Stimulated activated CD8-positive, alpha-beta memory T cell treated with anti-CD3 and anti-CD28 coated beads, Interleukin-4, amount 100 ng/mL, for 48 hours (primary cell): ENCODE data around the gene NKX3-2.

Experiments
- DNase-seq: peaks from one replicate; pipeline ENCODE4 v3.0.0-alpha.2; 2020

The NKX3-2 gene

DNA sequence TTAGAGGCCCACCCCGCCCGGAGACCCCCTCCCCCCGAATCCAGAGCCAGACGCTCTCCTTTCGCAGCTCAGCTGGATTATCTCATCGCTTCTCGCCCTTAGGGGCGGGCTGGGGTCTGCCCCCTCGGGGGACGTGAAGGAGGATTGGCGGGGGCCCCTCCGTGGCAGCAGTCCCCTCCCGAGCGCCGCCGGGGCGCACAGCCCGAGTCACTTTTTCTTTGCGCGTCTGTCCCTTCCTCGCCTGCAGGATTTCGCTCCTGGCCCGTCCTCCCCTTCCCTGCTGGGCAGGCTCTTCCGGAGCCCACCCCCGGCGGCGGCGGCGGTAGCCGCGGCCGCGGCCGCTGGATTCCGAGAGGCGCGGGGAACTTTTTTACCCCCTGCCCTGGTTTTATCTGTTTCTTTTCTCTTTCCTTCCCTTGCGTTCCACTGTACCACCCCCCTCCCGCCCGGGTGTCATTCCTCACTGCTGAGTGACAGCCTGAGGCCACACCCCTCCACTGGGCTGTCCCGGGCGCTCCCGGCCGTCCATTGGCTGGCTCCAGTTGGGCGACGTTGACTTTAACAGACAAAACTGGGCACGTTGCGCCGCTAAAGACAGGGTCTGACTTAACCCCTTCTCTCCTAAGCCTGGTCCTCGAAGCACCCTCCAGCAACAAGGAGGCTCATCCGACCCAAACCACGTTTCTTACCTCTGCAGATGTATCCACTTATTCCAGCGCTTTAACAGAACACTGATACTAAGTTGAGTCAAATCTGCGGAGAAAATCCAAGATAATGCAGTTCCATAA lies 492 bp upstream of the NKX3-2 start:
- DNase-seq: peak; percentile 76

DNA sequence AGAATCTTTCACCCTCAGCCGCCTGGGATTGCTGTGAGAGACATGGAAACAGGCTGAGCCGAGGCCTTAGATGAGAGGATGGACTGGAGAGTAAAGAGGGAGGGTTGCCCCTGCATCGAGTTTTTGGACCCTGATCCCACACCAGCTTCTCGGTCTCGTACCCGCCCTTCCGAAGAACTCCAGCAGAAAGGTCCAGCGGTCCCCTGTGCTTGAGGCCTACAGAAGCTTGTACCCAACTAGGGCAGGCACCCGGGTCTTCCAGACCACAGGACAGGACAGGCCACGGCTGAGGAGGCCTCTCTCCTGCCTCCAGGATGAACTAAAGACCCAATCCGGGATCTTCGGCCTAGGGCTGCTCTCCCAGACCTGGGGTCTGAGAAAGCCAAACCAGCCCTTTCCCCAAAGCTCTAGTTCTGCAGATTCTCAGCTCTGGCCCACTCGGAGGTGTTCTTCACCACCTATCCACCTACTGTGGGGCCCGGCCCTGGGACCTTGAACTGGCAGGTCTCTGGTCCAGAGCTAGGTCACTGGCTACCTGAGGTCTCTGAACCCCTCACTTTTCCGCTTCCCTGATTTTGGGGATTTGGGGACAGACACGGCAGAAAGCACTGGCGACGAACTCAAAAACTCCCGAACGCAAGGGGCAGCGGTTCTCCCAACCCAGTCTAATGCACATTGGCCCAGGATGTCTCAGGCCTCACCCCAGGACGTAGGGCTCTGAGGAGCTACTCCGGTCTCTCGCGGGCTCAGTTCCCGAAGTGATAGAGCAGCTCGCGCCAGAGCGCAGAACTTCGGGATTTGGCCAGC lies 1.1 kb downstream of the NKX3-2 start:
- no peak for DNase-seq

DNA sequence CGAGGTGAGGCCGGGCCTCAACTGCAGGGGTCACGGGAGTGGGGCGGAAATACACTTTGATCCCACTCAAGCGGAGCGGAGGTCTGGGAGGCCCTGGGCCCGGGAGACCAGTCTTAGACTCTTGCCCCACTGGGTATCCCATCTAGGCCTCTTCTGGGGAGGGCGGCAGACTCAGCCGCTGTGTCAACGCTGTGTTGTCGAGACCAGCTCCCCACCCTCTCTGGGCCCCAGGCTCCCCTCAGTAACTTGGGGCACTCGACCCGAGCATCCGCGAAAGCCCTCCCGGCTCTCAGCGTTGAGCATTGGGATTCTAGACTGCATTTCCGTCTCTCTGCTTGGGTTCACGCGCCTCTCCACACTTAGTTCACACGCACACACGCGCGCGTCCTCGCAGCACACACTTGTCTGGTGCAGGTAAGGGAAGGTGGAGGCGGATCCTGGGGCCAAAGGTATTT lies 1.7 kb downstream of the NKX3-2 start:
- DNase-seq: no peak

DNA sequence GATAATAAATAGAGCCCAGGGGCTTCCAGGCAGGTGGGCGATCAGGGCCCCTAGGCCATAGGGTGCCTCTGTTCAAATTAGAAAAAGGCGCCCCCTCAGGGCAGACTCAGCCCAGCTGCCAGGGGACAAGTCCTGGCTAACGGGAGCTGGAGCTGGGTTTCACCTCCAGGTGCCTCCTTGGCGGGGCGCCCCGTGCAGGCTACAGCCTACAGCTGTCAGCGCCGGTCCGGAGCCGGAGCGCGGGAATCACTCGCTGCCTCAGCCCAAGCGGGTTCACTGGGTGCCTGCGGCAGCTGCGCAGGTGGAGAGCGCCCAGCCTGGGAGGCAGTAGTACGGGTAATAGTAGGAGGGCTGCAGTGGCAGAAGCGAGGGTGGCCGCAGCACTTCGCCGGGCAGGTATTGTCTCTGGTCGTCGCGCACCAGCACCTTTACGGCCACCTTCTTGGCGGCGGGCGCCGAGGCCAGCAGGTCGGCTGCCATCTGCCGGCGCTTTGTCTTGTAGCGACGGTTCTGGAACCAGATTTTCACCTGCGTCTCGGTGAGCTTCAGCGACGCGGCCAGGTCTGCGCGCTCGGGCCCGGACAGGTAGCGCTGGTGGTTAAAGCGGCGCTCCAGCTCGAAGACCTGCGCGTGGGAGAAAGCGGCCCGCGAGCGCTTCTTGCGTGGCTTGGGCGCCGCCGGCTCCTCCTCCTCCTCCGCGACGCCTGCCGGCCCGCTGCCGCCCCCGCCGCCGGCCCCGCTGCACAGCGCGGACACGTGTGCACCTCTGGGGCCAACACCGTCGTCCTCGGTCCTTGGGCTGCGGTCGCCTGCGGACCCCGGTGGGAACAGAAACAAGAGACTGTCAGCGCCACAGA lies 2.4 kb downstream of the NKX3-2 start:
- no peak for DNase-seq

DNA sequence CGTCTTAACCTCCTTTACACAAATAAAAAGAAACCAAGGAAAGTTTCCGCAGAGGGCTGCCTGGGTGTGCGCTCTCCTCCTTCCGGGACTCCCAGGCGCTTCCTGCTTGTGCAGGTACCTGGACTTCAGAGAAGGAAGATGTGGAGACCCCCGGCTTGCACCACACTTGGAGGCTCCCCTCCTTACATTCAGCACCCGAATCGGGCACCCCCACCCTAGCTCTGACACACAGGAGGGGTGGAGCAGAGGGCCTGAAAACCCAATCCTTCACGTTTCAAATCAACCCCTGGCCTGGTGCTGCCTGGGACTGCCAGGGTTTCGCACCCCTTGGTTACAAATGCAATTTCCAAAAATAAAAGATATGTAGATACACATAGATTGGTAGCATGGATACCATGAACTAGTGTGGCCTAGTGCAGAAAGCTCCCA lies 3.1 kb downstream of the NKX3-2 start:
- peak; percentile 23 for DNase-seq

DNA sequence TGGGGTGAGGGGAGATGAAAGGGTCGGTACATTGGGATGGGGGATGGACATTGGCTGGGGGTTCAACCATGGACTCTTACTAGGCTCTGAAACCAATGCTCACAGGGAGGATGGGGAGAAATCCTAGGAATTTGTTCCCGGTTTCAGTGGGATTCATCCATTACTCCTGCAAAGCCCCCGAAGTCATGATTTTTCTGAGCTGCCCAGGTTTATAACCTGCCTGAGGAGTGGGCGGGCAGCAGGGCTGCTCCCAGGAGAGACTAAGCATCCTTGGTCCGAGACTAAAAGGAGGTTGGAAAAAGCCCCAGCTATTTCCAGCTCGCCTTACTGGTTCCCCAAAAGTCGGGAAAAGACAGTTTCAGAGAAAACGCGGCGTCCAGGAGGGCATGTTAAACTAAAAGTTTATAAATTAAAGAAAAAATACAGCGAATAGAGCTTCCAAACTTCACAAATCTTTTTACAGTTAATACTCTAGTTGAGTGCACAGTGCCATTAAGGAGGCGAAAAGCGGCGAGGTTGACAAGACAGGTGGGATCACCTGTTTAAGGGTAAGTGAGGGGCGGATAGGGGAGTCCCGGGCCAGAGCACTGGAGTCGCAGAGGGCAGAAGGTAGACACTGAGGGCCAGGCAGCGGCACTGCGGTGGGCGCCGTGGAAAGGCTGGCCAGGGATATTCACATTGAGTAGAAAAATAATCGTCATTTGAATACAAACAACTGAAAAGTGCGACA lies 3.7 kb downstream of the NKX3-2 start:
- DNase-seq: peak; percentile 28

DNA sequence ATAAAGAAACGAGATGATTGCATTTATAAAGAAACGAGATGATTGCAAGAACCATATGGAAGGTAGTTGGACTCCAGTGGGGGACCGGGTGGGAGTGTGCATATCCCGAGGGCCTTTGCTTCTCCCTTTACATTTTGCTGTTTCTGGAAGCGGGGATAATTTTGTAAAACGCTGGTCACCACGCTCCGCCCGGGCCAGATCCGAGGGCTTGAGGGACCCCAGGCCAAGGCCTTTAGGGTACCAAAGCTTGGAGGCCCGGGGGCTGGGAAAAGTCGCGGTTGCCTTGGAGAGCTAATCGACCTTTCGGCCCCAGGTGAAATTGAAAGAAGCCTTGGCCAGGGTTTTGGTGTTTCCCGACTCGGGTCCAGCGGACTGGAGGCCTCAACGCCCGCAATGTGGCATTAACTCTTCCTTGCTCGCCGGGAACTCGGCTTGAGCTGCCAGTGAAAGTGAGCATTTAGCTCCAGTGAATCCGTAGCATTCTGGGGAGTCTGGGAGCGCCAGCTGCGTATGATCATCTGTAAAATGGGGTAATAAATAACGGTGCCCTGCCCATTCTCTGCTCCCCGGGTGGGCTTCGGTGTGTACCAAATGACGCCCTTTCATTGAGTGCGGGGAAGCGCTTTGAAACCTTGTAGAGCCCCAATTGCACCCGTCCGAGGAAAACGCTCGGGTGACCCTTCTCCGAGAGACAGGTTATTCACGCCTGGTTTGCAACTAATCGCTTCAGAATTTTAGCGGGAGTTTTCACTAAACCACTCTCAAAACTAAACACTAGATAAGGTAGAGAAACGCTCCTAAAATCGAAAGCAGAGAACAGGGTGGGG lies 4.5 kb downstream of the NKX3-2 start:
- DNase-seq: peak; percentile 23

DNA sequence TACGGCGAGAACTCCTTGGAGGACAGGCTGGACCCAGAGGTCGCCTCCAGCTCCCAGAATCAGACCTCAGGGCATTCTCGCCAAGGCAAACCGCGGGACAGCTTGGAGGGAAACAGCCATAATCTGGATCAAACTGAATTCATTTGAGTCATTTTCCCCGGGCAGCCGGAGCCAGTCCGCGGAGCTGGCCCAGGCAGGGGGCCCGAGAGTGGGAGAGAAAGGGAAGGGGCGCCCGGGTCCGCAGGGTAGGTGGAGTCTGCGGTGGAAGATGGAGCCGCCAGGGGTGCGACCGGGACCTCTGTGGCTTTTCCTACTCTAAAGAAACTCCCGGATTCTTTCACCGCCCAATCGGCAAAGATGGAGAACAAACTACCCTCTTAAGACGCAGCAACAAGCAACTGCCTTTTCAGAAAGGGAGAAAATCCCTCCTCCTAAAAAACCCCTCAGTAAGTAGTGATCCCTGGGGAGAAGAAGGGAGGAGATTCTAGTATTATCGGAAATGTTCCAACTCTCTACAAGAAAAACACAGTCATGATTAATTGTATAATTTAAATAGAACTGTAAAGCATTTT lies 5.2 kb downstream of the NKX3-2 start:
- peak; percentile 22 for DNase-seq

DNA sequence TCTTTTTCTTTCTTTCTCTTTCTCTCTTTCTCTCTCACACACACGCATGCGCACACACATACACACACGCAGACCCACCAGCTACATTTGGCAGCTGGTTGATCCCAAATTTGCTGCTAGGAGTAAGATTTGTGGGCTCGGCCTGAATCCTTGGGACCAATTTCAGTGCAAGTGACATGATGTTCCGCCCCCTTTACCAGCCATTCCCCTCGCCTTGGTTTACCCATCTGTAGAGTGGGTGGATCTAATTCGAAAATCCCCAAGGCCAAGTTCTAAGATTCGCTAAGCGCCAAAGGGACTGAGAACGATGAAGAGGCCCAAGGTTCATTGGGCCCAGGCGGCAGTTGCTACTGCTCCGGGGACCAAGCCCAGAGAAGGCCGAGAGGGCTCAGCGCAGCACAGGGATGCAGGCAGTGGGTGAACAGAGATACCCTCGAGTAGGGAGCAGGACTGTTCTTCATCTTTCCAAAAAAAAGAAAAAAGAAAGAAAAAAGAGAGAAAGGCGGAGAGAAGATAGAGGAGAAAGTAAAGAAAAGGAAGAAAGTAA lies 5.8 kb downstream of the NKX3-2 start:
- DNase-seq: no peak

DNA sequence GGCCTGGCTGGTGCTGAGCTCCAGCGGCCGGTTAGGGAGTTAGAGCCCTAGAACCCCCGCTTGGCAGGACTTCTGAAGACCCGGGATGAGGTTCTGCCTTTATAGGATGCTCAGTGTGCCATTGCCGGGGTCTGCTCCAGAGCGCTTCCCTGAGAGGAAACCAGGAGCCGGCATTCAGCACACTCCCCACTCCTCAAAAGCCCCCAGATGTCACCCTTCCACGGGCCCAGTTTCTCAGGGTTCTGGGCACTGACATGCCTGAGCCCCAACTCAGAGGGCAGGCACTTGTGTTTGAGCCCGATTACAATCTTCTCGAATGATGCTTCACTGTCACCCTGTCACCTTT lies 6.5 kb downstream of the NKX3-2 start:
- DNase-seq: no peak

DNA sequence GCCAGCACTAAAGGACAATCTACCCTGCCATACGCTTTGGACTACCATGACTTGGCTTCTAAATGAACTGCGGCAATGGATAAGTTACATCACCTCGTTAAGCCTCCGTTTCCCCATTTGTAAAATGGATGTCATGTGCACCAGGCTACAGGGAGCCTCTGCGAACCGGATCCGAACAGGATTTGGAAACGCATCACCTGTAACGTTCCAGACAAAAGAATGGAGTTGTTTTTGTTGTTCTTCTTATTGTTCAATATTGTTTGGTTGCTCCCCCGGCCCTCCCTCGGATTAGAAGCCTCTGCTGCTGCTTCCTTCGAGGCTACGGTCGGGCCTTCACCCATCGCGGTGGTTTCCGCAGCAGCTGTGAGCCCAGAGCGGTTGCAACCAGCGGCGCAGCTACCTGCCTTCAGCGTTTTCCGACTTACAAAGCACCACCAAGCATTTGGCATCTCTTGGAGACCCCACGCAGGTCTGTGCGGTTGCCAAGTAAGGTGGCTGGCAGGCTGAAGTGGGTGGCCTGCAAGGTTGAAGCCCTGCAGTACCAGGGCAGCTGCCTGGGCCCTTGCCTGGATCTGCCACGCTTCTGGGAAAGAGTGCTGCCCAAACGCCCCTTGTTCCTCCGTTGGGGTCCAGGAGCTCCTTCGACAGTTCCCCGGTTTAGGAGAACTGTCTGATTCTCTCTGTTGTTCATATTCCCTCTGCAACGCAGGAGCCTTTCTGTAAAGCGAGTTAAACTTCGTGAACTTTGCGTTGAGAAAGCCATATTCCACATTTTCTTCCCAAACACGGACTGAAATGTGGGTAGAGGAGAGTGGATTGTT lies 7.1 kb downstream of the NKX3-2 start:
- peak; percentile 35 for DNase-seq

DNA sequence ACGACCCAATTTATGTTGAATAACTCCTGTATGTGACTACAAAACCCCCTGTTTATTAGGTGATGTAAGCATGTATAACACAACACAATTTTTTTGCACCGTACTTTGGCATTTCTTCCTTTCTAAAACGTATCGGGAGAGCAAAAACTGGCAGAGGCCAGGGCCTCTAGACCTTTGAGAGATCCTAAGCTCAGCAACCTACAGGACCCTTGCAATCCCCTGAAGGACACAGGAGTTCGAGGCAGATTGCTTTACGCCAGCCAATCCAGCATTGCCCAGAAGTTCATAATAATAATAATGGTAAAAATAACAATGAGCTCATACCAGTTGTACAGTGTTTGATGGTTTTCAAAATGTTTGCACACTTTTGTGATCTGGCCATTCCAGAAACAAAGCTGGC lies 7.7 kb downstream of the NKX3-2 start:
- no peak for DNase-seq

DNA sequence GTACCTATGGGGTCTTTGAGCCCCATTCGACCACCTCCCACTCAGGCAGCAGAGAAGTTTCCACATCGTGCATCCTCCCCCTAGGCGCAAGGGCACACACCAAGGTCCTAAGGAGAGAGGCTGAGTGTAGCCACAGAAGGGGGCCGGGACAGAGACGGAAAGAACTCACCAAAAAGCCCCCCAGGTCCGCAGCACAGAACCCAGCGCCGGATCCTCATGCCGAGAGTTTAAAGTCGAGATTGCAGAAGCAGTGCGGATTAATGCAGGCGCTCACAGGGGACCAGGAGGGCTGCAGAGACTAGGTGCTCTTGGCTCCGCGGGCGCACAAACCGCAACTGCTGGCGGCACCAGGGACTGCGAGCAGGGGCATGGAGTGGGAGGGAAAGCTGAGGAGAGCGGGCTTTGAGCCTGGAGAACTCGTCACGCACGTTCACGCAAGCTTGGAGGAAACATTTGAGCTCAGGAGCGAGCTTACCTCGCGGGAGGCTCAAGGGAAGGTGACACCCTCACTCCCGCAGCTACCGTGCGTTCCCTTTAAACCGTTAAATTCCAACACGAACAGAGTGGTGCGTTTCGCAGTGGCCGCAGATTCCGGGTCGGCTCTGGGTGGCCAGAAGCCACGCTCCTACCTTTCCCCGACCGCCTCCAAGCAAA lies 8.5 kb downstream of the NKX3-2 start:
- DNase-seq: no peak

DNA sequence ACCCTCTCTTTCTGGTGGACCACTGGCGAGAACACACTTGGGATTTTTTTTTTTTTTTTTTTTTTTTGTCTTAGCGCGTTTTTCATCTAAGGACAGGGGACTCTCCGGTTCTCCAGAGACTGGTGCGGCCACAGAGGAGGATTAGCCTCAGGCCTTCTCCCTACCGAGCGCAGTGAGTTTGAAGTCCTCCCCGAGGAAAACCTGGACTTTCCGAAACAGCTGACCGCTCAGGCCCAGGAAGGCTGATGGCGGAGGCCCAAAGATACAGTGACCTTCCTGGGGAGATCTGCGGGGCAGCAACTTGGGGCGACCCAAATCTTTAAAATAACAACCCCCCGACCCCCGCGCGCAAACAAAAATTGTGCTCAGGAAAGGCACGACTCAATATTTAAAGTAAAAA lies 9.2 kb downstream of the NKX3-2 start:
- DNase-seq: no peak

DNA sequence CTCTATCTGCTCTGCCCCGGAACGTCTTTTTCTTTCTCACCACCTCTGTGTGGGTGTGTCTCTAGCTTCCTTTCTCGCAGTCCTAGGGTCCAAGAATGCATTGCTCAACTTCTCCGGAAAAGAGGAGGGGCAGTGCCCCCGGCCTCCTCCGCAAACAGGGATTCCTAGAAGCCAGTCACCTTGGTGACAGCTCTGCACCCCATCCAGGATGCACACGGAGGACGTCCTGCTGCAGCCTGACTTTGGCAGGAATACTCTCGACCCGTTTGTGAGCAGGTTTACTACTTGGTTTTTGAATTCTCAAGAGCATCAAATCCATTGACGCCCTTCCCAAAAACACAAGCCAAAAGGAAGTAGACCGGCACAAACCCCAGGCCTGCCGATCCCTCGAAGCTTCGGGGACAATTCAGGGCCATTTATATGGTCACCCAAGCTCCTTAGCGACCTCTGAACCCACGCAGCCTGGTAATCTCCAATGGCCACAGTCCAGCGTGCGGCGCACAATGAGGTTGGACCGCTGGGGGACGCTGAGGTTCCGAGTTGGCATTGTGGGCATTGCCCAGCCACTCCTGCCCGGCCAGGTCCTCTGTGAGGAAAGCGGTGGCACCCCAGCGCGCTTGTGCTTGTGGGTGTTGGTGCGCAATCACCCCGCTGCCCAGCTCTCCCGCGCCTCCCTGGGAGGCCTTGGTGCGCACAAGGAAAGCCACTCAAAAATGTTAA lies 9.8 kb downstream of the NKX3-2 start:
- DNase-seq: no peak

DNA sequence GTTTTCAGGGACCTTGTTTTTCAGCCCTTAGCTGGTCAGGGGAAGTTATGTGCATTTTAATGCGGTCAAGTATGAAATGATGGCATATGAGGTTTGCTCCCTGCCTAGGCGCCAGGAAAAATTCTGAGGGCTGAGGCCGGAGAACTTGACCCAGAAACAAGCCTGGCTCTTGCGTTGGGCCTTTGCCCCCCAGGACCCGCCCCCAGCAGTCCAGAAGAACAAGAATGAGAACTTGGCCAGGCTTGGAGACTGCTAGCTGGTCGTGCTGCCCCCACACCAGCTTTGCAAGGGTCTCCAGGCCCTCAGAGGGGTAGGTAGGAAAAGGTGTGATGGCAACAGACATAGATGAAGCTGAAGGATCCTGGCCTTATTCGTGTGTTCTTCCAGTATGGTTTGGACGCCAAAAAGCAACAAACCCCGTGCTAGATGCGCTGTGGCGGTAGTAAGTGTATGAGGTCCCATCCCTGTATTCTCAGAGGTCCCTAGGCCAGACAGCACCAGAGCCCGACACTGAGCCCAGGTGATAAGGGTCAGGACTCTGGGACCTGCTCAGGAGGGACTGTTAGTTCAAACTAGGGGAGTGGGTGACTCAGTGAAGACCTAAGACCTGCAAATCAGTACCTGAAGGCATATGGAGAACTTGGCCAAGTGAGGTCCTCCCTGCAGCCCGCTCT lies 10.5 kb downstream of the NKX3-2 start:
- peak; percentile 24 for DNase-seq

DNA sequence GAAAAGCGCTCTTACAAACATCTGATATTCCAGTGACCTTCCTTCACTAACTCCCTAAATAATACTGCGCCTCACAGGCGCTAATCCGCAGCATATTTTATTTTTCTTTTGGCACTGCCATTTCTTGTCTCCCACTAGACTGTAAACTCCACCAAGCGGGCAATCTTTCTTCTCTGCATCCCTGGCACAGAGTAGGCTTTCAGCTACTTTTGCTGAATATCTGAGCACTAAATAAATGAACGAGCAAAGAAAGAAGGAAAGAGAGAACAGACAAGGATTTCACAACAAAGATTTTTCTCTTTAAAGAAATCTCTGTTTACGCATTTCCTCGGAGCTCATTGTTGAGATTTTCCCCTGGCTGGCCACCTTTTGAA lies 12.7 kb downstream of the NKX3-2 start:
- no peak for DNase-seq
